Measurements from ENCODE around the gene NAT10. TPM values are rescaled to one million over a fixed set of nuclear protein-coding genes. Genes with fewer than 3 reads are reported as not detected.

Gene NAT10
- total and polyA plus RNA-seq, 3 donors from 2014 or later, result 47.7 to 50.5 (median 49.9) TPM

- intact Hi-C loops (cut with DNase I; ENCODE audit: low total_unique reads), result no loop called here
- Histone ChIP-seq H3K4me1 (no peaks in the 10 kb centered on the region), H3K9me3 (no peaks in the 10 kb centered on the region), H3K36me3 (ENCODE audit: low read depth, missing control alignments) (no peaks in the 10 kb centered on the region), H3K27ac (no peak overlapping the region), H3K27me3 (no peaks in the 10 kb centered on the region), H3K4me3 (no peak overlapping the region)
- no peak for DNase-seq
- TF ChIP-seq CTCF (IDR thresholded peaks at IDR 0.05) (no peak), POLR2A (IDR thresholded peaks at IDR 0.05) (no peak)
- 91% methylated on average over 4 of the region's 4 CpGs for WGBS, 2 donors
Measured at GRCh38 chr11:34120651-34121050, 15.2 kb downstream of the NAT10 start.

GRCh38 chr11:34124885-34125668, 19.6 kb downstream of the NAT10 start:
- H3K4me1 ChIP-seq, result no peaks in the 10 kb centered on the region
- no peaks in the 10 kb centered on the region for H3K36me3 ChIP-seq (ENCODE audit: low read depth, missing control alignments)
- no peaks in the 10 kb centered on the region for H3K9me3 ChIP-seq
- intact Hi-C loops (cut with DNase I; ENCODE audit: low total_unique reads), result no loop called here
- no peak for DNase-seq
- no peak overlapping the region for H3K4me3 ChIP-seq
- 77 to 85% methylated on average over 4 of the region's 4 CpGs for WGBS, 2 donors
- H3K27ac ChIP-seq, result no peak overlapping the region
- TF ChIP-seq POLR2A (IDR thresholded peaks at IDR 0.05), result no peak
- no peak for TF ChIP-seq CTCF (IDR thresholded peaks at IDR 0.05)
- H3K27me3 ChIP-seq, result no peaks in the 10 kb centered on the region

- H3K36me3 ChIP-seq (ENCODE audit: low read depth, missing control alignments), result no peaks in the 10 kb centered on the region
- H3K27ac ChIP-seq, result no peak overlapping the region
- TF ChIP-seq POLR2A (IDR thresholded peaks at IDR 0.05), result no peak
- no peak for TF ChIP-seq CTCF (IDR thresholded peaks at IDR 0.05)
- H3K27me3 ChIP-seq, result no peaks in the 10 kb centered on the region
- H3K4me3 ChIP-seq, result no peak overlapping the region
- intact Hi-C loops (cut with DNase I; ENCODE audit: low total_unique reads), result no loop called here
- no peaks in the 10 kb centered on the region for H3K4me1 ChIP-seq
- no peaks in the 10 kb centered on the region for H3K9me3 ChIP-seq
- WGBS, 2 donors, result 87 to 91% methylated on average over 12 of the region's 12 CpGs
- no peak for DNase-seq
Measured at GRCh38 chr11:34126959-34127848, 21.8 kb downstream of the NAT10 start.

GRCh38 chr11:34128824-34129223, 23.4 kb downstream of the NAT10 start:
- Histone ChIP-seq H3K9me3 (no peaks in the 10 kb centered on the region), H3K27ac (no peak overlapping the region), H3K4me3 (no peak overlapping the region), H3K27me3 (no peaks in the 10 kb centered on the region), H3K36me3 (ENCODE audit: low read depth, missing control alignments) (no peaks in the 10 kb centered on the region), H3K4me1 (no peaks in the 10 kb centered on the region)
- 97% methylated on average over 3 of the region's 3 CpGs for WGBS, 2 donors
- DNase-seq, result no peak
- intact Hi-C loops (cut with DNase I; ENCODE audit: low total_unique reads), result no loop called here
- TF ChIP-seq CTCF (IDR thresholded peaks at IDR 0.05) (no peak), POLR2A (IDR thresholded peaks at IDR 0.05) (no peak)
